Cerebellar nuclear complex (tissue), 1 donor: Measurements from ENCODE around the gene ATM.

Source experiments
- DNase-seq, 2 experiments: peaks; one replicate each; lab custom pipeline; 2025; lab: John Stamatoyannopoulos, UW

Gene ATM, protein sequence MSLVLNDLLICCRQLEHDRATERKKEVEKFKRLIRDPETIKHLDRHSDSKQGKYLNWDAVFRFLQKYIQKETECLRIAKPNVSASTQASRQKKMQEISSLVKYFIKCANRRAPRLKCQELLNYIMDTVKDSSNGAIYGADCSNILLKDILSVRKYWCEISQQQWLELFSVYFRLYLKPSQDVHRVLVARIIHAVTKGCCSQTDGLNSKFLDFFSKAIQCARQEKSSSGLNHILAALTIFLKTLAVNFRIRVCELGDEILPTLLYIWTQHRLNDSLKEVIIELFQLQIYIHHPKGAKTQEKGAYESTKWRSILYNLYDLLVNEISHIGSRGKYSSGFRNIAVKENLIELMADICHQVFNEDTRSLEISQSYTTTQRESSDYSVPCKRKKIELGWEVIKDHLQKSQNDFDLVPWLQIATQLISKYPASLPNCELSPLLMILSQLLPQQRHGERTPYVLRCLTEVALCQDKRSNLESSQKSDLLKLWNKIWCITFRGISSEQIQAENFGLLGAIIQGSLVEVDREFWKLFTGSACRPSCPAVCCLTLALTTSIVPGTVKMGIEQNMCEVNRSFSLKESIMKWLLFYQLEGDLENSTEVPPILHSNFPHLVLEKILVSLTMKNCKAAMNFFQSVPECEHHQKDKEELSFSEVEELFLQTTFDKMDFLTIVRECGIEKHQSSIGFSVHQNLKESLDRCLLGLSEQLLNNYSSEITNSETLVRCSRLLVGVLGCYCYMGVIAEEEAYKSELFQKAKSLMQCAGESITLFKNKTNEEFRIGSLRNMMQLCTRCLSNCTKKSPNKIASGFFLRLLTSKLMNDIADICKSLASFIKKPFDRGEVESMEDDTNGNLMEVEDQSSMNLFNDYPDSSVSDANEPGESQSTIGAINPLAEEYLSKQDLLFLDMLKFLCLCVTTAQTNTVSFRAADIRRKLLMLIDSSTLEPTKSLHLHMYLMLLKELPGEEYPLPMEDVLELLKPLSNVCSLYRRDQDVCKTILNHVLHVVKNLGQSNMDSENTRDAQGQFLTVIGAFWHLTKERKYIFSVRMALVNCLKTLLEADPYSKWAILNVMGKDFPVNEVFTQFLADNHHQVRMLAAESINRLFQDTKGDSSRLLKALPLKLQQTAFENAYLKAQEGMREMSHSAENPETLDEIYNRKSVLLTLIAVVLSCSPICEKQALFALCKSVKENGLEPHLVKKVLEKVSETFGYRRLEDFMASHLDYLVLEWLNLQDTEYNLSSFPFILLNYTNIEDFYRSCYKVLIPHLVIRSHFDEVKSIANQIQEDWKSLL (N-terminal part only)

DNA sequence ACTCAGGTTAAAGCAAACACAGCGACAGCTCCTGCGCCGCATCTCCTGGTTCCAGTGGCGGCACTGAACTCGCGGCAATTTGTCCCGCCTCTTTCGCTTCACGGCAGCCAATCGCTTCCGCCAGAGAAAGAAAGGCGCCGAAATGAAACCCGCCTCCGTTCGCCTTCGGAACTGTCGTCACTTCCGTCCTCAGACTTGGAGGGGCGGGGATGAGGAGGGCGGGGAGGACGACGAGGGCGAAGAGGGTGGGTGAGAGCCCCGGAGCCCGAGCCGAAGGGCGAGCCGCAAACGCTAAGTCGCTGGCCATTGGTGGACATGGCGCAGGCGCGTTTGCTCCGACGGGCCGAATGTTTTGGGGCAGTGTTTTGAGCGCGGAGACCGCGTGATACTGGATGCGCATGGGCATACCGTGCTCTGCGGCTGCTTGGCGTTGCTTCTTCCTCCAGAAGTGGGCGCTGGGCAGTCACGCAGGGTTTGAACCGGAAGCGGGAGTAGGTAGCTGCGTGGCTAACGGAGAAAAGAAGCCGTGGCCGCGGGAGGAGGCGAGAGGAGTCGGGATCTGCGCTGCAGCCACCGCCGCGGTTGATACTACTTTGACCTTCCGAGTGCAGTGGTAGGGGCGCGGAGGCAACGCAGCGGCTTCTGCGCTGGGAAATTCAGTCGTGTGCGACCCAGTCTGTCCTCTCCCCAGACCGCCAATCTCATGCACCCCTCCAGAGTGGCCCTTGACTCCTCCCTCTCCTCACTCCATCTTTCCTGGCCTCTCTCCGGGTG is at the start of gene ATM, which contains the start of gene NPAT:
TSS of gene ATM (plus strand) at position 494 of the 774 bp plus-strand sequence. CDS start 4,558 bp downstream, outside the sequence.
TSS of gene NPAT (minus strand) at position 65 of the 774 bp plus-strand sequence. CDS start 102 bp downstream, outside the sequence.
- peak; percentile 96 to 99 for DNase-seq

DNA sequence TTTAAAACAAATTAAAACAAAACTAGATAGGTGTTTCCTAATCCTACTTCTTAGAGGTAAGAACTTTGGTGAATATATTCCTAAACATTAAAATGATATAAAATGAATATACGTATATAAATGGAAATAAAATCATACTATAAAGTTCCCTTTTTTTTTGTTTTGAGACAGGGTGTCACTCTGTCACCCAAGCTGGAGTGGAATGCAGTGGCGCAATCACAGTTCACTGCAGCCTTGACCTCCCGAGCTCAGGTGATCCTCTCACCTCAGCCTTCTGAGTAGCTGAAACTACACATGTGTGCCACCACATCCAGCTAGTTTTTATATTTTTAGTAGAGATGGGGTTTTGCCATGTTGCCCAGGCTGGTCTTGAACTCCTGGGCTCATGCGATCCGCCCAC is 45.3 kb upstream of the ATM start:
- DNase-seq: no peak

DNA sequence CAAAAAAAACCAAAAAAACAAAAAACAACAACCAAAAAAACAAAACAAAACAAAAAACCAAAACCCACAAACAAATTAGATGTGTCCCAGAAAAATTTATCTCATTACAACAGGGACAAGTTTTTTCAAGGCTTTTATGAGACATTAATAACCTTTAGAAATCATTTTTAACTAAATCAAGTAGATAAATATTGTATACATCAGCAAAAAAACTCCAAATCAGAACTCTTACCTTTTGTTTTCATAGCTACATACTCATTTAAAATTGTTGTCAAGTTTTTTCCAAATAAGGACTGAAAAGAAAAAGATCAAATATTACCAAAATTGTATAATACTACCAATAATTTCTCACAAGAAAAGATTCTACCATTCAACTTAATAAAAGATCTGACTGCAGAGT is 29.1 kb upstream of the ATM start:
- no peak for DNase-seq

GRCh38 chr11:108196901-108197300 is 26.0 kb upstream of the ATM start:
- no peak for DNase-seq

DNA sequence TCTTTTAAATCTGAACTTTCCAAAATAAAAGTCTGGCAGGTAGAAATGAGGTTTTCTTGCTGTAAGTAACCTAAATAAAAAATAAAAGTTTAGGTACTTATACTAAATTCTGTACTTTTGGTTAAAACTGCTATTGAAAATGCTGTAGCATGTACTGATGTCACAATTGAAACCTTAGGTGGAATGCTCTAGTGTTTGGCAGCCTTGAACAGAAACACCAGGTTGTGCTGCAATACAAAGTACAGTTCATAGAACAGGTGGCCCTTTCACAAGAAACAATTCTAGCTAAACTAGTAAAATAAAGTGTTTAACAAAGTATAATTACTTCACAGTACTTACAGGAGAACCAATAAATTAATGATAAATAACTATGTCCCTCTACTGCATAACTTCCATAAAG is 25.5 kb upstream of the ATM start:
- DNase-seq: no peak

- DNase-seq: no peak
Measured at GRCh38 chr11:108198833-108199232, 24.0 kb upstream of the ATM start.

GRCh38 chr11:108199446-108200321 is 23.2 kb upstream of the ATM start:
- DNase-seq: no peak

DNA sequence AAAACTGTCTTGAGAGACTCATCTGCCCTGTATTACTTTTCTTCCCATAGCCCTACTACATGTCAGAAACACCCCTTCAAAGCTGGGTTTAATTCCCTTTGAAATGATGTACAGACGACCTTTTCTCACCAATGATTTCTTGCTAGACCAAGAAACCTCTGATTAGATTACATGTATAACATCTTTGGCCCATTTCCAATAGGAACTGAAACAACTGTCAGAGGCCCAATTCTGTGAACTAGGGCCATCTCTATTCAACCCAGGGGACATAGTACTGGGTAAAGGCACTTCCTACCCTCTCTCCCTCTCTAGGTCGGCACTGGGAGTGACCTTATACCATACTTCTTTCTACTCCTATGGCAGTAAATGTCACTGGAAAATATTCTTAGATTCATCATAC is 19.8 kb upstream of the ATM start:
- DNase-seq: no peak

GRCh38 chr11:108204376-108204775 is 18.5 kb upstream of the ATM start:
- no peak for DNase-seq

- no peak for DNase-seq
Measured at GRCh38 chr11:108204929-108205499, 17.9 kb upstream of the ATM start.

DNA sequence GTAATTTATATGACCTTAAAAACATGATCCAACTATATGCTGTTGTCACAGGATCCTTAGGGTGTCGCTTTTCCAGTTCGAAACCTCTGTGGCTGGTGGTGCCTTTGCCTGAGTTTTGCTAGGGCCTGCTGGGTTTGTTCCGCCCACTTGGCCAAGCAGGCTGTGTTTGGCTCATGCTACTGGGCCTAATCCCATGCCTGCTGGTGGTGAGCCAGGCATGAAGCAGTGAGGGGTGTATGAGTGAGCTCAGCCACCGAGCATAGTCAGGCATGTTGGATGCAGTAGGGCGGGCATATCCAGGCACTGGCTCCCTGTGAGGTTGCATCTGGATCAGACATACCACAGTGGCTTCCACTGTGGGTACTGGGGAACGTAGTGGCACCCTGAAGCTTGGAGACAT is 16.7 kb upstream of the ATM start:
- peak in 1 of 2 experiments; percentile 48 for DNase-seq

GRCh38 chr11:108206969-108207682 is 15.7 kb upstream of the ATM start:
- no peak for DNase-seq

GRCh38 chr11:108207683-108208060 is 15.2 kb upstream of the ATM start:
- DNase-seq: no peak

DNA sequence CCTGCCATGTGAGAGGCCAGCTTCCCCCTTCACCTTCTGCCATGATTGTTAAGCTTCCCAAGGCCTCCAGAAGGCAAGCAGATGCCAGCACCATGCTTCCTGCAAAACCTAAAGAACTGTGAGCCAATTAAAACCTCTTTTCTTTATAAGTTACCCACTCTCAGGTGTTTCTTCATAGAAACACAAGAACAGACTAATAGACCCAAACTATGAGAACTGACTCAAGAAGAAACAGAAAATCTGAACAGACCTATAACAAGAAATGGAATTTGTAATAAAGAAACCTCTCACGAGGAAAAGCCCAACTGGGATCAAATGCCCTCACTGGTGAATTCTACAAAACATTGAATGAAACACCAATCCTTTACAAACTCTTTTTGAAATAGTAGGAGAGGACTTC is 12.4 kb upstream of the ATM start:
- no peak for DNase-seq

GRCh38 chr11:108213784-108214183 is 9.1 kb upstream of the ATM start:
- DNase-seq: no peak

DNA sequence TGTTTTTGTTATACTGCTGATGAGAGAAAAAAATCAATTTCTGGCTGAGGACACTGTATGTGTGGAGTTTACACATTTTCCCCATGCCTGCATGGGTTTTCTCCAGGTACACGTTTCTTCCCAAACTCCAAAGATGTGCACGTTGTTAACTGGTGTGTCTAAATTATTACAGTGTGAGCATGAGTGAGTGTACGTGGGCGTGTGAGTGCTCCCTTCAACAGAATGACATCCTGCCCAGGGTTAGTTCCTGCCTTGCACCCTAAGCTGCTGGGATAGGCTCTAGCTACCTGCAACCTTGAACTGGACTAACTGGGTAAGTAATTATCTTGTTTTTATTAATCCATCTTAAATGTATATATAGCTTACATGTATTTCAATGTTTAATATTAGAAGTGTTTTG is 5.9 kb upstream of the ATM start:
- DNase-seq: no peak

- no peak for DNase-seq
Measured at GRCh38 chr11:108218455-108218854, 4.4 kb upstream of the ATM start.

GRCh38 chr11:108218912-108219783 is 3.7 kb upstream of the ATM start:
- no peak for DNase-seq
